Amygdala (tissue), 56 donors: ENCODE data around the gene PODNL1.
"Not testable (repeated sequence)": the region's sequence is repeated elsewhere in the genome, so short reads cannot be mapped to it uniquely, and the experiment has no call there.

Experiments used
- DNase-seq, 56 donors: peaks; one replicate each; lab custom pipeline; 2025; lab: John Stamatoyannopoulos, UW

PODNL1 gene

DNA sequence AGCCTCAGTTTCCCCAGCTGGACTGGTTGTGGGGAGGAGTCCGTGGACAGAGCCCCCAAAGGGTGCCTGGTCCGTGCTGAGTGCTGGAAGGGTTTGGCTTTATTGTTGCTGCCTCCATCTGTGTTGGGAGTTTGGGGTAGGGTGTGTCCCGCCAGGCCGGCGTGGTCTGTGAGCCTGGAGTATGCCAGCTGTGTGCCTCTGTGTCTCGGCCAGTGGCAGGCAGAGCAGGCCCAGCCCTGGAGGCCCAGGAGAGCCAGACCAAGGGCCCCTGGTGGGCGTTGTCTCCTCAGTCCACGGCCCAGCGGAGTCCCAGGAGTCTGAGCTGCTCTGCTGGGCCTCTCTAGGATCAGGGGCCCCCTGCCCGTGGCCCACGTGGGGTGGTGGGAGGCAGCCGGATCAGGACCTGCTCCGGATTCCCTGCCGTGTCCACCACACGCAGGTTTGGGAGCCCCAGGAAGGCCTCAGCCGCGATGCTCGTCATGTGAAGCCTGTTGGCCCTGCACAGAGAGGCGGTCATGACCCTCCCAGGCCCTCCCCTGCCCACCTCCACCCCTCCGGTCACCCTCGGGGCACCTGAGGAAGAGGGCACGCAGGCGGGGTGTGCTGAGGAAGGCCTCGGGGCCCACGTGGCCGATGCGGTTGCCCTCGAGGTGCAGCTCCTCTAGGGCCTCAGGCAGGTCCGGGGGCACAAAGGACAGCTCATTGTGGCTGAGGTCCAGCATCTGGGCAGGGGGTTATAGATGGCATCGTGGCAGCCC lies 6.6 kb downstream of the PODNL1 start:
- no peak for DNase-seq

DNA sequence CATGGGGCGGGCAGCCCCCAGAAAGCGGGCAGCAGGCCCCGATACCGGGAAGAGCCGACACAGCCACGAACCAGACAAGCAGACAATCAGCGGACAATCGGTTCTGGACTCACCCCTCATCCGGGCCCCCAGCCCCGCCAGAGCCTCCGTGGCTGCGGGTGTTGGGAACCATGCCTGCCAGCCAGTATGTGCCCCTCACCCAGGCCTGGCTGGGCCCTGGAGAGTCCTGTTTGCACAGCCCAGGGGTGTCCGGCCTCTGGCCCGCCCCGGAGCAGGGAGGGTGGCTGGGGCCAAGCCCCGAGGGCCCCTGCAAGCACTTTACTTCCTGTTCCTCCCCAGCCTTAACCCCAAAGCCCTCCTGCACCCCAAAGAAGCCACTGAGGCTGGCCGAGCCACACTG lies 7.8 kb downstream of the PODNL1 start:
- DNase-seq = no peak

DNA sequence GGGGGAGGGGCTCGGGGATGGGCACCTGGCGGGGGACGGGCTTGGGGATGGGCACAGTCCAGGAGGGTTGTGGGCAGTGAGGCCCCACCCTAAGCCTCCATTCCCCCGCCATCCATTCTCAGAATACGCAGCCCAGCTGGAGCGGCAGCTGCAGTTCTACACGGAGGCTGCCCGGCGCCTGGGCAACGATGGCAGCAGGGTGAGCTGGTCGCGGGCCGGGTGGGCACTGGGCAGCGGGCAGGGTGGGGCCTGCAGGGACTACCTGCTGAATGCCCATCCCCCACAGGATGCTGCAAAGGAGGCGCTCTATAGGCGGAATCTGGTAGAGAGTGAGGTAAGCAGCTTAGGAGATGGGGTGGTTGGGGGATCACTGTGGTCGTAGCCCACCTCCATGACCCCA lies 8.3 kb downstream of the PODNL1 start:
- DNase-seq = no peak

DNA sequence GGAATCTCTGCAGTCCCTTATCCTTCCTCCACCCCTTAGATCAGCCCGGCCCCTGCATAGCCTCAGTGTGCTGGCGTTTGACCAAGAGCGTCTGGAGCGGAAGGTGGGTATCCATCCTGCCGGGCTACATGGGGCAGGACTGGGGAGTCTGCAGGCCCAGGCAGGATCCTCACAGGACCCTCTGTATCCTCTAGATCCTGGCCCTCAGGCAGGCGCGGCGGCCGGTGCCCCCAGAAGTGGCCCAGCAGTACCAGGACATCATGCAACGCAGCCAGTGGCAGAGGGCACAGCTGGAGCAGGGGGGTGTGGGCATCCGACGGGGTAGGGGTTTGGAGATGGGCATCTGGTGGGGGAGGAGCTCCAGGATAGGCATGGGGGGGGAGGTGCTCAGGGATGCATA lies 8.9 kb downstream of the PODNL1 start:
- no peak for DNase-seq

DNA sequence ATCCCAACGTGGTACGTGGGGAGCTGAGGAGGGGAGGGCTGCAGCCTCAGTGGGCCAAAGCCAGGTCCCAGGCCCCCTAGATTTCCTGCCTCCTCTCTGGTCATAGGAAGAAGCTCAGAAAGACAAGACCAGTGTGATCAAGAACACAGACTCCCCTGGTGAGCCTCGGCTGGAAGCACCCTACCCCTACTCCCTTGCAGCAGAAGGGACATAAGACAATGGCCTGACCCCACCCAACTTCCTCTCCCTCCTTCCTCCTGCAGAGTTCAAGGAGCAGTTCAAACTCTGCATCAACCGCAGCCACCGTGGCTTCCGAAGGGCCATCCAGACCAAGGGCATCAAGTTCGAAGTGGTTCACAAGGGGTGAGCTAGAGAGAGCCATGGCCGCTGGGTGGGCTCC lies 11.5 kb downstream of the PODNL1 start:
- DNase-seq = no peak

DNA sequence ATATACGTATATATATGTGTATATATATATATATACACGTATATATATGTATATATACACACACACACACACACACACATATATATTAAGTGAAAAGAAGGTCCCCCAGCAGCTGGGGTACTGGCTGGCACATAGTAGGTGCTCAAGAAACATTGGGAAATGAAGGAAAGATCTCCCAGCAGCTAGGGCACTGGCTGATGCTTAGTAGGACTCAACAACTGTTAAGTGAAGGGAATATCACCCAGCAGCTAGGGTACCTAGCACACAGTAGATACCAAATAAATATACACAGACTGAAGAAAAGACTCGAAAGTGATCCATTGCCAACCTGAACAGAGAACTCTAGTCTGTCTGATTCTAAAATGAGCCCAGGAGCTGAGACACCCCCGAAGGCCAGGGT lies 12.2 kb downstream of the PODNL1 start:
- DNase-seq = no peak

DNA sequence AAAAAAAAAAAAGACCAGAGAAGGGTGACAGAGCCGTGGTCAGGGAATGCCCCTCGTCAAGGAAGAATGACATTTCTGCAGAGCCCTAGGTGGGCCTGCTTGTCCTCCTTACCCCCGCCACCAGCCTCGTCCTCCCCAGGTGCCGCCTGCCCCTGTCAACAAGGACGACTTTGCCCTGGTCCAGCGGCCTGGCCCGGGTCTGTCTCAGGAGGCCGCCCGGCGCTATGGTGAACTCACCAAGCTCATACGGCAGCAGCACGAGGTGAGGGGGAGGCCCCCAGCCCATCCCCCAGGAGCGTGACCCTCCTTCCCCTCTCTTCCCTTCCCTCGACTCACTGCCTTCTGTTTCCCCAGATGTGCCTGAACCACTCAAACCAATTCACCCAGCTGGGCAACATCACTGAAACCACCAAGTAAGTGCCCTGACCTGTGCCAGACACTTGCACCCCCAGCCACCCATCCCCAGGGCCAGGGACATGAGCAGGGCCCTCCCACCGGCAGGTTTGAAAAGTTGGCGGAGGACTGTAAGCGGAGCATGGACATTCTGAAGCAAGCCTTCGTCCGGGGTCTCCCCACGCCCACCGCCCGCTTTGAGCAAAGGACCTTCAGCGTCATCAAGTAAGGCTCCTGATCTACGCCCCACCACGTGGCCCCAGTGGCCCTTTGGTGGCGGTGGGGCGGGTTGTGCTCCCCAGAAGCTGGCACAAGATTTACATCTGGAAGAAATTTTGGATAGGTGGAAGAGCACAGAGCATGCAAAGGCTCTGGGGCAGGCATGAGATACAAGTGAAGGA lies 14.8 kb downstream of the PODNL1 start:
- DNase-seq = no peak

DNA sequence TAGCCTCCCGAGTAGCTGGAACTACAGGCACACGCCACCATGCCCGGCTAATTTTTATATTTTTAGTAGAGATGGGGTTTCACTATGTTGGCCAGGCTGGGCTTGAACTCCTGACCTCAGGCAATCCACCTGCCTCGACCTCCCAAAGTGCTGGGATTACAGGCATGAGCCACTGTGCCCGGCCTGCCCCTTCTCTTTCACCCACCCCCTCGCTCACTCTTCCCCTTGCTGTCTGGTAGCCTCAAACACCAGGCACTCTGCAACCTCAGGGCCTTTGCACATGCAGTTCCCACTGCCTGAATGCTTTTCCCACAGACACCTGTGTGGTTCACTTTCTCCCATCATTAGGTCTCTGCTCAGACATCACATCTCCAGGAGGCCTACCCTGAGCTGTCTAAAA lies 16.1 kb downstream of the PODNL1 start:
- not testable (repeated sequence) for DNase-seq

DNA sequence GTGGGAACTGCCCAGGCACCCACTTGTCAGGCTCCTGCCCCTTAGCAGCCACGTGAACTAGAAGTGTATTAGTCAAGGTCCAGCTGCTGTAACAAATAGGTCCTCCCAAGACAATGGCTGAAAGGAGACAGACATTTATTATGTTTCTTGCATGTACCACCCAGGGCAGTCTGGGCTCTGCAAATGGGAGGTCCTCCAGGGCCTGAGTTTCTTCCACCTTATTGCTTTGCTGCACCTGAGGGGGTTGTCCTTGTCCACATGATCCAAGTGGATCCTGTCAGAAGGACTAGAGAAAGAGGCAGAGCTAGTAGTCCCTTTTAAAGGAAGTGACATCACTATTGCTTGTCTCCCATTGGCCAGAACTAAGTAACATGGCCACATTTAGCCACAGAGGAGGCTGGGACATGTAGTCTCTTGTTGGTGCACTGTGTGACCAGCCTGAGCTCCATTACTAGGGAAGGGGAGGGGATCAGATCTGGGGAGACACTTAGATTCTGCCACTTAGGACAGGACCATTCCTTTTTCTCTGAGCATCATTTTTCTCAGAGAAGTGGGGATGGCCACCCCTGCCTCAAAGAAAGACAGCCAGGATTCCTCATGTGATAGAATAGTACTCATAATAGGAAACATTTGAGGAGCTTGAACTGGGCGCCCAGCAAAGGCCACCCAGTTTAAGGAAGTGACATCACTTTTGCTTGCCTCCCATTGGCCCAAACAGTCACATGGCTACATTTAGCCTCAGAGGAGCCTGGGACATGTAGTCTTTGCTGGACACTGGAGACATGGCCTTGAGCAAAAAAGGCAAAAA lies 17.1 kb downstream of the PODNL1 start:
- DNase-seq = peak in 21 of 56 donors; percentile 5 to 58 (median 16)

DNA sequence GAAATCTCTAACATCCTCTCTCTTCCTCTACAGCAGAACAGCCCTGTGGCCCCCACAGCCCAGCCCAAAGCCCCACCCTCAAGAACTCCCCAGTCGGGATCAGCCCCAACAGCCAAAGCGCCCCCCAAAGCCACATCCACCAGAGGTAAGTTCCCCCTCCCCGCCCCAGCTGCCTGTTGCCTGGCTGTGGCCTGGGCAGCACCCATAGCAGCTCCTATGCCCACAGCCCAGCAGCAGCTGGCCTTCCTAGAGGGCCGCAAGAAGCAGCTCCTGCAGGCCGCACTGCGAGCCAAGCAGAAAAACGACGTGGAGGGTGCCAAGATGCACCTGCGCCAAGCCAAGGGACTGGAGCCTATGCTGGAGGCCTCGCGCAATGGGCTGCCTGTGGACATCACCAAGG lies 17.7 kb downstream of the PODNL1 start:
- DNase-seq = no peak

DNA sequence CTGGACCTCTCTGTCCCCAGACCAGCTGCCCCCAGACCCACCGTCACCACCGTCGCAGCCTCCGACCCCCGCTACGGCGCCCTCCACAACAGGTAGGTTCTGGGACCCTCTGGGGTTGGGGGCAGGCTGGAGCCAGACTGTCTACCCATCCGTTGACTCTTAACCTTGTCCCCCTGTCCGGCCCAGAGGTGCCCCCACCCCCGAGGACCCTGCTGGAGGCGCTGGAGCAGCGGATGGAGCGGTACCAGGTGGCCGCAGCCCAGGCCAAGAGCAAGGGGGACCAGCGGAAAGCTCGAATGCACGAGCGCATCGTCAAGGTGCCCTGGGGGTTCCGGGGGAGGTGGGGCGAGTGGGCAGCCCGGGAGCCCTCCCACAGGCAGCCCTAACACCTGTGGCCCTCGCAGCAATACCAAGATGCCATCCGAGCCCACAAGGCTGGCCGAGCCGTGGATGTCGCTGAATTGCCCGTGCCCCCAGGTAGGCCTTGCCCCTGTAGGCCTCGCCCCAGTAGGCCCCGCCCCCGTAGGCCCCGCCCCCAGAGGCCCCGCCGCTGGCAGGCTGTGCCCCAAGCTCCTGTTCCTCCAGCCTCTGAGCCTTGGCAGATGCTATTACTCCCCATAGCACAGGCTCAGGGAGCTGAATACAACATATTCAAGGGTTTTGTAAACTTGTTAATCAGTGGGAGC lies 19.3 kb downstream of the PODNL1 start:
- DNase-seq = no peak

DNA sequence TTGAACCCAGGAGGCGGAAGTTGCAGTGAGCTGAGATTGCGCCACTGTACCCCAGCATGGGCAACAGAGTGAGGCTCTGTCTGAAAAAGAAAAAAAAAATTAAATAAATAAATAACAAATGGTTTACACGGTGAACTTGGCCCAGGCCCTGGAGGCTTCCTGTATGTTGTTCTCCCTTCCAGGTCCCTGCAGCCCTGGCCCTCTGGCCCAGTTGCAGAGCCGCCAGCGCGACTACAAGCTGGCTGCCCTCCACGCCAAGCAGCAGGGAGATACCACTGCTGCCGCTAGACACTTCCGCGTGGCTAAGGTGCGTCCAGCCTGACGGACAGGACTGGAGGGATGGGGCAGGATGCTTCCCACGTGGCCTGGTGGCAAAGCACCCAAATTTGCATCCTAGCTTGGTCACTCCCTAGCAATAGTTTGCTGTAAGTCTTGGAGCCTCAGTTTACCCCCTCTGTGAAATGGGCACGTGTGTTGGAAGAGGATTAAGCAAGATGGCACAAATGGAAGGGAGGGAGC lies 20.3 kb downstream of the PODNL1 start:
- no peak for DNase-seq

DNA sequence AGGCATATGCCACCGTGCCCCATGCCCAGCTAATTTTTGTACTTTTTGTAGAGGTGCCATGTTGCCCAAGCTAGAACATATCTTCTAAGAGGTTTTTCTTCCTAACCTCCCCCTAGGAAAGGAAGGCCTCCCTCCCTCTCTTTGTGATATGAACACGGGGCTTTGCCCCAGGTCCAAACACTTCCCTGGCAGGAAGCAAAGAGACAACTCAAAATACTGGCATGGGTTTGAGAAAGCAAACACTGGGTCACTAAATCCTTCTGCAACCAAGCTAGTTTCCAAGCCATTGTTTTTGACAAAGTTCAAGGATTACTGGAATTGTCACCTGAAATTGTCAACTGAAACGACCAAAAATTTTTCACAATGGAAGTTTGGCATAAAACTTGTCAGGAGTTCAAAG lies 23.4 kb downstream of the PODNL1 start:
- DNase-seq = no peak

DNA sequence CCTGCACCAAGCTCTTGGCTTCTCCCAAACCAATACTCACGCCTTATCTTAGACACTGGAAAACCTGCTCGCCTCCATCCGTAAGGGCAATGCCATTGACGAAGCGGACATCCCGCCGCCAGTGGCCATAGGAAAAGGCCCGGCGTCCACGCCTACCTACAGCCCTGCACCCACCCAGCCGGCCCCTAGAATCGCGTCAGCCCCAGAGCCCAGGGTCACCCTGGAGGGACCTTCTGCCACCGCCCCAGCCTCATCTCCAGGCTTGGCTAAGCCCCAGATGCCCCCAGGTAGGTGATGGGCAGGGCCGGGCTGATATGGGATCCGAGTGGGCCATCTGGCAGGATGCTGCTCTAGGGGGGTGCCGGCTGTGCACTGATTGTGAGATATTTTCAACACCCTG lies 24.9 kb downstream of the PODNL1 start:
- DNase-seq = no peak

DNA sequence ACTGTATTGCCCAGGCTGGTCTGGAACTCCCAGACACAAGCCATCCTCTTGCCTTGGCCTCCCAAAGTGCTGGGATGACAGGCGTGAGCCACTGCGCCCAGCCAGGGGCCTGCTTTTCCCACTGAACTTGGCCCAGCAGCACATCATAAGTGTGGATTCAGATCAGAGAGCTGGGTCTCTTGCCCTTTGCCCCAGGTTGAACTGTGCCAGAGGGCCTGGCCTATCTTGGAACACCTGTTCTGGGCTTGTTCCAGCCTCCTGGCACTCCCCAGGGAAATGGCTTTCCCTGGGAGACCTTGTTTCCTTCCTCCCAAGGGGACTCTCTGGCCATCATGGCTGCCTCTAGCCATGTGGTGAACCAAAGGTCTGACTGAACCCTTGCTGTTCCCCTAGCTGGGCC lies 28.8 kb downstream of the PODNL1 start:
- DNase-seq = no peak

DNA sequence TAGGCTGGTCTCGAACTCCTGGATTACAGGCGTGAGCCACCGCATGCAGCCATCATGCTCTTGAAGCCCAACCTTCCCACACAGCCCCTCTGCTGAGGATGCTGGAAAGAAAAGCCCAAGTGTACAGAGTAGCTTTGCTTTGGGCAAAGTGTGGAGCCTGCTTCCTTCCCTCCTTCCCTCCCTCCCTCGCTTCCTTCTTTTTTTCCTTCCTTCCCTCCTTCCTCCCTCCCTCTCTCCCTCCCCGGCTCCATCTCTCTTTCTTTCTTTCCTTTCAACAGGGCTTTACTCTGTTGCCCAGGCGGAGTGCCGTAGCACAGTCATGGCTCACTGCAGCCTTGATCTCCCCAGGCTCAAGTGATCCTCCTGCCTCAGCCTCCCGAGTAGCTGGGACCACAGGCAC lies 29.5 kb downstream of the PODNL1 start:
- DNase-seq = no peak

DNA sequence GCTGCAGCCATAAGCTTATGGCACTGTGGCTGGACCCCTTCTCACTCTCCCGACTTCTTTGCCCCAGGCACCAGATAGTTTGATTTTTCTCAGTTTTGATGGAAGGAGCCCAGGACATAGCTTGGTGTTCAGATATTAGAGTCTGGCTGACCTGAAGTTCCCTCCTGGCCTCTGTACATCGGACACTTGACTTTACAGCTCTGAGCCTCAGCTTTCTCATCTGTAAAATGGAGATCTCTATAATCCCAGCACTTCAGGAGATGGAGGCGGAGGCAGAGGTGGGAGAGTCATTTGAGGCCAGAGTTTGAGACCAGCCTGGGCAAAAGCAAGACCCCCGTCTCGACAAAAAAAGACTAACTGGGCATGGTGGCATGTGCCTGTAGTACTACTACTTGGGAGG lies 31.3 kb downstream of the PODNL1 start:
- no peak for DNase-seq

DNA sequence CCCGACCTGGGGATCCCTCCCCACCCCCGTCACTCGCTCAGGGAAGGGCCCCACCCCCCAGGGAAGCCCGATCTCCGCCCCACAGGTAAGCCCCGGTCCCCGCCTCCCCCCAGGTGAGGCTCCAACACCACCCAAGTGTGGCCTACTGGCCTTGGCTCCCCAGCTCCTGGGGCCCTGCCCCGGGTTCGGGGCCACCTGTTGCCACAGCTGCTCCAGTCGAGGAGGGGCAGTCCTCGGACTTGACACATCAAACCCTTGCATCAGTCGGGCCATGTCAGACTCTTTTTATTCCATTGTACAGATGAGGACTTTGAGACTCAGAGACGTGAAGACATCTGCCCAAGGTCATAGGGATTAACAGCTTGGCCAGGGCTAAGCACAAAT lies 31.7 kb downstream of the PODNL1 start:
- peak in 1 of 56 donors; percentile 27 for DNase-seq

DNA sequence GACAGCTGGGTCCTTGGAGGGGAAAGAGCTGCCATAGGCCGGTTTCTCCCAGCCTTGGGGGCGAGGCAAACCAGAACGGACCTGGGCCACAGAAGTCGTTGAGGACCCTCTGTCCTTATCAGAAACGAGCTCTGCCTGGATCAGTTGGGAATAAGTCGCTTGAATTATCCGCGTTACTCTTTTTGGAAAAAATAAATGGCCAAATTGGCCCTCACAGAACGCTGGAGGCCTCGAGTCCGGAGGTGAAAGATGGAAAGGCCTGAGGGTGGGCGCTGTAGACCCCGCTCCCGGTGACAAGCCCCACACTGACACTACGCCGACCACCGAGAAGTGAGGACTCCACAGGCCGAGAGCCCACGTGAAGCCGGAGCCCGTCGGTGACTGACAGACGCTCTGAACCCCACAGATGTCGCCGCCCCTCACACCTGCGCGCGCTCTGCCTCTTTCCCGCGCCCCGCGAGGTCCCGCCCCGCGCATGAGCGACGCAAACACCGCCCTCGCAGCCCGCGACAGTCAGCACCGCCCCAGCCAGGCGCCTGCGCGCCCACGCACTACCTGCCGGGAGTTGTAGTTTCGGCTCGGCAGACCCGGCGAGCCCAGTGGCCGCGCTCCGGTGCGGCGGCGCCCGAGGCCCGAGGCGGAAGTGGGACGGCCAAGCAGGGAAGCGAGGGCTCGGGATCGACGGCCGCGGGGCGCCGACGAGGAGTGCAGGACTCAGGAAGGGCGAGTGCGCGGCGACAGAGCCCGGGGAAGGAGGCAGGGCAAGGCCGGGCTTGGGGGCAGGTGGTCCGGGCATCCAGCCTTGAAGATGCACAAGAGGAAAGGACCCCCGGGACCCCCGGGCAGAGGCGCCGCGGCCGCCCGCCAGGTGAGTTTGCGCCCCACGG lies 32.3 kb downstream of the PODNL1 start, which contains the start of the genes BRME1 and CC2D1A:
Gene BRME1, minus strand, starts transcription at position 484 of the 887 bp plus-strand sequence. CDS start 1,225 bp downstream, outside the sequence.
Gene CC2D1A, plus strand, starts transcription at position 568 of the 887 bp plus-strand sequence. Its CDS starts 241 bp downstream, at position 809.
- peak in 55 of 56 donors; percentile 14 to 95 (median 82) for DNase-seq
